Neutrophil (primary cell): ENCODE data around the gene PPP2R5C.

Experiments
- H3K27ac ChIP-seq: fragments of 200-600 bp; sonication (generic); 2 replicates; pipeline ENCODE4 v1.5.1; 2016; ENCODE audit warnings: mild to moderate bottlenecking, moderate library complexity
- H3K27me3 ChIP-seq: fragments of 200-600 bp; sonication (generic); 2 replicates; pipeline ENCODE4 v1.6.0; 2016; ENCODE audit warnings: mild to moderate bottlenecking
- H3K36me3 ChIP-seq: fragments of 200-600 bp; sonication (generic); 2 replicates; pipeline ENCODE4 v1.5.1; 2017
- H3K4me1 ChIP-seq, 2 experiments: fragments of 200-600 bp in 1 of 2; sonication (generic) in 1 of 2; 1 replicate in 1 of 2; 2 replicates in 1 of 2; pipeline versions ENCODE4 v1.5.1 to v1.6.1; 2013 to 2016; ENCODE audit warnings: low read depth in 1 of 2, low read length in 1 of 2, mild to moderate bottlenecking in 1 of 2, moderate library complexity in 1 of 2; ENCODE audit not compliant: control insufficient read depth in 1 of 2, insufficient read depth in 1 of 2
- H3K4me3 ChIP-seq, 2 experiments: fragments of 200-600 bp in 1 of 2; sonication (generic) in 1 of 2; 1 replicate in 1 of 2; 2 replicates in 1 of 2; pipeline ENCODE4 v1.5.1; 2013 to 2016; ENCODE audit warnings: low read depth in 1 of 2, low read length in 1 of 2, mild to moderate bottlenecking in 1 of 2, moderate library complexity in 1 of 2
- H3K9me3 ChIP-seq: fragments of 200-600 bp; sonication (generic); 2 replicates; pipeline ENCODE4 v1.5.1; 2016
- TF ChIP-seq, protein P1 (sequence below): fragments of 200-600 bp; sonication (generic); IDR thresholded peaks from 2 replicates; pipeline ENCODE4 v1.5.1; 2016; ENCODE audit warnings: antibody characterized with exemption

PPP2R5C gene

DNA sequence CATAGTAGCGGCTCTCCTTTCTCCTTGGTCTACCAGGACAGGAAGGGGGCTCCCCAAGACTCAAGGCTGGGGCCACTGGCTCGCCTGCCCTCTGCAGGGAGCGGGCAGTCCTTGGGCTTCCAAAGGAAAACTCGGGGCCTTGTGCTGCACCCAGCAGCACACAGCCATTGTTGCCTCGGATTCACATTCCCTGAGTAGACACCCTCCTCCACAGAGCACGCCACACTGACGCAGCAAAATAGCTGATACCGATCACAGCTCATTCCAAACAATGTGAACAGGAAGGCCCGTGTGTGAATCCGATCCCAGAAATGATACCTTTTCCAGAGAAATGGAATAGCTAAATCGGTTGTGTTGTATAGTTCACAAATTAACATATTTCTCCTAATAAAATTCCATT is 137.8 kb downstream of the PPP2R5C start:
- TF ChIP-seq, protein P1, sequence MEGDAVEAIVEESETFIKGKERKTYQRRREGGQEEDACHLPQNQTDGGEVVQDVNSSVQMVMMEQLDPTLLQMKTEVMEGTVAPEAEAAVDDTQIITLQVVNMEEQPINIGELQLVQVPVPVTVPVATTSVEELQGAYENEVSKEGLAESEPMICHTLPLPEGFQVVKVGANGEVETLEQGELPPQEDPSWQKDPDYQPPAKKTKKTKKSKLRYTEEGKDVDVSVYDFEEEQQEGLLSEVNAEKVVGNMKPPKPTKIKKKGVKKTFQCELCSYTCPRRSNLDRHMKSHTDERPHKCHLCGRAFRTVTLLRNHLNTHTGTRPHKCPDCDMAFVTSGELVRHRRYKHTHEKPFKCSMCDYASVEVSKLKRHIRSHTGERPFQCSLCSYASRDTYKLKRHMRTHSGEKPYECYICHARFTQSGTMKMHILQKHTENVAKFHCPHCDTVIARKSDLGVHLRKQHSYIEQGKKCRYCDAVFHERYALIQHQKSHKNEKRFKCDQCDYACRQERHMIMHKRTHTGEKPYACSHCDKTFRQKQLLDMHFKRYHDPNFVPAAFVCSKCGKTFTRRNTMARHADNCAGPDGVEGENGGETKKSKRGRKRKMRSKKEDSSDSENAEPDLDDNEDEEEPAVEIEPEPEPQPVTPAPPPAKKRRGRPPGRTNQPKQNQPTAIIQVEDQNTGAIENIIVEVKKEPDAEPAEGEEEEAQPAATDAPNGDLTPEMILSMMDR = no peak

DNA sequence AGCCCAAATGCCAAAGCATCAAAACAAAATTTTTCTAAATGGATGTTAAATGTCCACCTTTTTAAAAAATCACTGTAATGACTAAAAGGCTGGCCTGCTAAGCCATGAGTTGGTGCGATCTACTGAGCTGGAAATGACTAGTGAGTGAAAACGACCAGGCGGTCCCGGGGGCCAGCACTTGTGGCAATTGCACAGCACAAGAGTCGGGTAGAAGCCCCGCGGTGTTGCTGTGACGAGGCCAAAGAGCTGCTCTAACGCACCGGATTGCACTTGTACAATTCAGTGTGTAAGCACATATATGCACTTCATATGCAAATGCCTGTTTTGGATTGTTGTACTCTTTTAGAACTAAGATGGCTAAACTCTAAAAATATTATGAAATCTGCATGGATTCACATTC is 138.7 kb downstream of the PPP2R5C start:
- TF ChIP-seq, protein P1 = no peak
- Histone ChIP-seq H3K4me1 (no peaks in the 10 kb centered on the region), H3K36me3 (peaks cover 96% of the 10 kb centered on the region), H3K27me3 (no peaks in the 10 kb centered on the region), H3K9me3 (no peaks in the 10 kb centered on the region), H3K4me3 (no peak overlapping the region), H3K27ac (no peak overlapping the region)

More for the DNA sequence above, 137.8 kb downstream of the PPP2R5C start:
- H3K9me3 ChIP-seq = no peaks in the 10 kb centered on the region
- H3K4me3 ChIP-seq = no peak overlapping the region
- H3K36me3 ChIP-seq = peaks cover 96% of the 10 kb centered on the region
- H3K27ac ChIP-seq = no peak overlapping the region
- no peaks in the 10 kb centered on the region for H3K27me3 ChIP-seq
- H3K4me1 ChIP-seq = no peaks in the 10 kb centered on the region

GRCh38 chr14:101903111-101903561 is 141.6 kb downstream of the PPP2R5C start:
- H3K36me3 ChIP-seq = peaks cover 98% of the 10 kb centered on the region
- H3K9me3 ChIP-seq = no peaks in the 10 kb centered on the region
- no peaks in the 10 kb centered on the region for H3K4me1 ChIP-seq
- no peak overlapping the region for H3K4me3 ChIP-seq
- H3K27me3 ChIP-seq = no peaks in the 10 kb centered on the region
- no peak overlapping the region for H3K27ac ChIP-seq
- TF ChIP-seq, protein P1 = no peak

DNA sequence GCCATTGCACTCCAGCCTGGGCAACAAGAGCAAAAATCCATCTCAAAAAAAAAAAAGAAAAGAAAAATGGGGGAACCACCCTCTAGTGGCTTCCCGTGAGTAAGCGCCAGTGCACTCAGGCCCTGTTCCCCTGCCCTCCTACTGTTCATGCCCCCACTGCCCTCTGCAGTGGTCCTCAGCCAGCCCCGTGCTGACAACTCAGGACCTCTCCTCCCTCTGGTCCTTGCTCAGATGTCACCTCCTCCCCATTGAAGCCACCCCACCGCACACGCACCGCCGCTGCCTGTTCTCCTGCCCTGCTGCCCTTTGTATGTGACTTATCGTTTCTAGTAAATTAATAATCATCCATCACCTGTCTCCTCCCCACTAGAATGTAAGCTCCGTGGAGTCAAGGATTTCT is 144.1 kb downstream of the PPP2R5C start:
- H3K27ac ChIP-seq = no peak overlapping the region
- no peaks in the 10 kb centered on the region for H3K9me3 ChIP-seq
- TF ChIP-seq, protein P1 = no peak
- H3K36me3 ChIP-seq = peaks cover 99% of the 10 kb centered on the region
- H3K27me3 ChIP-seq = no peaks in the 10 kb centered on the region
- H3K4me1 ChIP-seq = no peaks in the 10 kb centered on the region
- no peak overlapping the region for H3K4me3 ChIP-seq

GRCh38 chr14:101906645-101907044 is 145.1 kb downstream of the PPP2R5C start:
- Histone ChIP-seq H3K27ac (no peak overlapping the region), H3K4me1 (no peaks in the 10 kb centered on the region), H3K4me3 (no peak overlapping the region), H3K9me3 (no peaks in the 10 kb centered on the region), H3K36me3 (peaks cover 100% of the 10 kb centered on the region), H3K27me3 (no peaks in the 10 kb centered on the region)
- TF ChIP-seq, protein P1 = no peak

DNA sequence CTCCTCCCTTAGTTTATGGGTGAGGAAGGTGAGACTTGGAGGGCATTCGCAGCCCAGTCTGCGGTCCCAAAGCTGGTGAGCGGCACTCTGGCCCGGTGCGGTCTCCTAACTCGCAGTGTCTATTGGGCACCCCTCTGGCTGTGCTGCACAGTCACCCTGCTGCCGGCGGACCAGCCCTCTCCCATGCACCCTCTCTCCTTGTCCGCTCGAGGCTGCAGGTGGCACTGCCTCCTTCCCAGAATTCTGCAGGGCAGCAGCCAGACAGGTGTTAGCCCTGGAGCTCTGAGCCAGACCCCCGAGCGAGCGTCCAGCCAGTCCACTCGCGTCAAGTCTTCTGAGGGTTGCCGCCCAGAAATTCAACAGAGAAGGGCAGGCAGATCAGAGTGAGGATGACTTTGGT is 146.1 kb downstream of the PPP2R5C start:
- Histone ChIP-seq H3K9me3 (no peaks in the 10 kb centered on the region), H3K27me3 (no peaks in the 10 kb centered on the region), H3K4me3 (no peak overlapping the region), H3K4me1 (no peaks in the 10 kb centered on the region), H3K27ac (no peak overlapping the region), H3K36me3 (peaks cover 100% of the 10 kb centered on the region)
- TF ChIP-seq, protein P1 = no peak
